Fibroblast of skin of scalp (primary cell): ENCODE results near the gene MLIP. TPM values are rescaled to one million over a fixed set of nuclear protein-coding genes. Genes with fewer than 3 reads are reported as not detected.
"Not testable (repeated sequence)": the region's sequence is repeated elsewhere in the genome, so short reads cannot be mapped to it uniquely, and the experiment has no call there.

Experiments used
- DNase-seq: peaks from one replicate; pipeline ENCODE4 v3.0.0-alpha.2; 2013
- polyA plus RNA-seq, 2 experiments: library from polyadenylated mRNA; unstranded; fragments of 120-200 nt; gene quantifications; one replicate each; pipeline ENCODE4 v1.2.1, GENCODE V29; 2013; ENCODE audit not compliant: insufficient read length in 2 of 2

Gene MLIP, protein sequence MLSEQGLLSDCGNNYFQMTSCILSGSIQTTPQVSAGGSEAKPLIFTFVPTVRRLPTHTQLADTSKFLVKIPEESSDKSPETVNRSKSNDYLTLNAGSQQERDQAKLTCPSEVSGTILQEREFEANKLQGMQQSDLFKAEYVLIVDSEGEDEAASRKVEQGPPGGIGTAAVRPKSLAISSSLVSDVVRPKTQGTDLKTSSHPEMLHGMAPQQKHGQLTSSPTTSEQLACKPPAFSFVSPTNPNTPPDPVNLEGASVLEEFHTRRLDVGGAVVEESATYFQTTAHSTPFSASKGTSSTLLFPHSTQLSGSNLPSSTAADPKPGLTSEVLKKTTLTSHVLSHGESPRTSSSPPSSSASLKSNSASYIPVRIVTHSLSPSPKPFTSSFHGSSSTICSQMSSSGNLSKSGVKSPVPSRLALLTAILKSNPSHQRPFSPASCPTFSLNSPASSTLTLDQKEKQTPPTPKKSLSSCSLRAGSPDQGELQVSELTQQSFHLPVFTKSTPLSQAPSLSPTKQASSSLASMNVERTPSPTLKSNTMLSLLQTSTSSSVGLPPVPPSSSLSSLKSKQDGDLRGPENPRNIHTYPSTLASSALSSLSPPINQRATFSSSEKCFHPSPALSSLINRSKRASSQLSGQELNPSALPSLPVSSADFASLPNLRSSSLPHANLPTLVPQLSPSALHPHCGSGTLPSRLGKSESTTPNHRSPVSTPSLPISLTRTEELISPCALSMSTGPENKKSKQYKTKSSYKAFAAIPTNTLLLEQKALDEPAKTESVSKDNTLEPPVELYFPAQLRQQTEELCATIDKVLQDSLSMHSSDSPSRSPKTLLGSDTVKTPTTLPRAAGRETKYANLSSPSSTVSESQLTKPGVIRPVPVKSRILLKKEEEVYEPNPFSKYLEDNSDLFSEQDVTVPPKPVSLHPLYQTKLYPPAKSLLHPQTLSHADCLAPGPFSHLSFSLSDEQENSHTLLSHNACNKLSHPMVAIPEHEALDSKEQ
- polyA plus RNA-seq (2013, experiment 1 of 2; ENCODE audit: insufficient read length): 0.23 TPM
- polyA plus RNA-seq (2013, experiment 2 of 2; ENCODE audit: insufficient read length): 2.0 TPM

DNA sequence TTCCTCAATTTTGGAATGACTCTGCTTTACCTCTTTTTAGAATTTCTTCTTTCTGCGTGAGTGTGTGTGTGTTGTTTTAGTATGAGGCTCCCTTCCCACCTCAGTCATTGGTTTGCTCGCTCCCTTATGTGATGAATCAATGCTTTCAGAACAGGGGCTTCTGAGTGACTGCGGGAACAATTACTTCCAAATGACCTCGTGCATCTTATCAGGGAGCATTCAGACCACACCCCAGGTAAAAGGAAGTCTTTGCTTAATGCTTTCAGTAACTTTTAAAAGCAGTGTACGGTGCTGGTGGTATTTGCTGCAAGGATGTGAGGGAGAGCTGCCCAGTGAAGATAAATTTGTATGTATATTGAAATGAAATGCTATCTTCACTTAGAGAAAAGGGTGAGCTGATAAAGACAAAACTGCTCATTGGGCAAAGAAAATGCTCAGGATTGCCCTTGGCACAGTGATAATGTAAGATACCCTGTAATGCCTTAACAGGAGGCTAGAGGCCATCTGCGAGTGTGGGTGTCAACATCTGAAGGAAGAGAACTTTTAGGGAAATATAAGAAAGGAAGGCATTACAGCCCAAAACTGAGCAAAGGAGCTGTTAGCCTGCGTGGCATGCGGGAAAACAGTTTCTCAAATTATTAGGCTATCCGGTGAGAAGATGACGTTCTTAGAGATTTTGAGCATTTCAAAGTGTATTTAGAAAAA is at the start of gene MLIP:
MLIP (plus strand) TSS at position 103 of the 705 bp plus-strand sequence; CDS start at position 140, 37 bp downstream.
- DNase-seq: no peak

DNA sequence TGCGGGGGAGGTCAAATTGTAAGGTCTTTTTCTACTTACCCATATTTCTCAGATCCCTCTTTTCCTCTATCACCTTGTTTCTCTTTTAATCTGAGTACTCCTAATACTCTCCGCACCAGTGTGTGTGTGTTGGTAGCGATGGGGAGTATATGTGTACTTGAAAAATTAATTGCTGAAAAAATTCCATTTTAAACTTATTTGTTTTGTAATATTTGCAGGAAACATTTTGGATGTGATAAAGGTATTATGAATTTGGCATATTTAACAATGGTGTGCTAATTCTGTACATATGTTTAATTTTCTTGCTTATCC is 48.1 kb upstream of the MLIP start:
- DNase-seq: no peak

DNA sequence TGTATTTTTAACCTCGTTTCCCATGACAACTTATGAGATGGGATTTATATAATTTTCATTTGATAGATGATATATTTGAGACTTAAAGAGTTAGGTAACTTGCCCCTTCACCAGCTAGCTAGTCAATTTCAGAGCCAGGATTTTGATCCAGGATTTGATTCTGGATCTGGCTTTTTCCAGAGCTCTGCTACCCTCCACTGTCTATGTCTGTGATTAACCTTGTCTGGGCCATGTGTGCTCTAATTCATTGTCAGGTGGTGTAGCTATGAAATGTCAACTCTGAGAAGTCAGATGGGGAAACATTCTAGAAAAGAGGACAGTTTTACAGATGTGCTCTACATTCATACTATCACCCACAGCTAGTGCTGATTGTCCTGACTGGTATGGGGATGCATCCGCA is 42.5 kb upstream of the MLIP start:
- DNase-seq: no peak

DNA sequence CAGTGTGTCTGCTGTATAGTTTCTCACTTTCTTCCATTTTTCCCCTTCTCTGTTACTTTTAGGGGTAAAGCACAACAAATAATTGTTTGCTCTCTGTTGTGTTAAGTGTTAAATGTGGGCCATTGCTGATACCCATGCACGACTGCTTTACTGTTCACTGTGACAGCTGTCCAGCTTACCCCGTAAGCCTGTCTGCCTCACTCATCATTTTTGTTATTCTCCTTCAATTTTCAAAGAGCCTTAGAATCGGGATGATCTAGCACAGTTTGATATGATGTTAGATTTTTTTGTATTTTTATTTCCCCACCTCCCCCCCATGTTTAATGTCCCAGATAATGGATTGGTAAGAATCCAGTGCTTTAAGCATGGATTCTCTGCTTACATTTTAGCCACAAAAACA is 41.2 kb upstream of the MLIP start:
- no peak for DNase-seq

DNA sequence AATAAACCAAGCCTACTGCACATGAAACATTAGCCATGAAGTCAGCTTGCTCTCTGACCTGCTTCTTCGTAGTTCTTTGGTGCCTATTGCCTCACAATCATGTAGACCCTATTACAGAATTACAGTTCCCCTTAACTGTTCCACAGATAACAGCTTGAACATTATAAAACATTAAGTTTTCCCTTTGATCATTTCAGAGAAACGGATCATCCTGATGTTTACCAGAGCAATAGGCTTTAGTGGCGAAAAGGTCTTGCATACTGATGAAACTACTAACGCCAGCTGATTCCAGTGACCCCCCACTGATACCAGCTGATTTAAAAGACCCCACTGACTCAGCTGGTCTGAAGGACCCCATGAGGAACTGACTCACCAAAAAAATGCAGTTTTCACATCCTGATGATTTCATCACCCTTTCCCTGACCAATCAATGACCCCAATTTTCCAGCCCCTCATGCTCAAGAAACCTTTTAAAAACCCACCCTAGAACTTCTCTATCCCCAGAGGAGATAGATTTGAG is 39.4 kb upstream of the MLIP start:
- peak; percentile 35 for DNase-seq

DNA sequence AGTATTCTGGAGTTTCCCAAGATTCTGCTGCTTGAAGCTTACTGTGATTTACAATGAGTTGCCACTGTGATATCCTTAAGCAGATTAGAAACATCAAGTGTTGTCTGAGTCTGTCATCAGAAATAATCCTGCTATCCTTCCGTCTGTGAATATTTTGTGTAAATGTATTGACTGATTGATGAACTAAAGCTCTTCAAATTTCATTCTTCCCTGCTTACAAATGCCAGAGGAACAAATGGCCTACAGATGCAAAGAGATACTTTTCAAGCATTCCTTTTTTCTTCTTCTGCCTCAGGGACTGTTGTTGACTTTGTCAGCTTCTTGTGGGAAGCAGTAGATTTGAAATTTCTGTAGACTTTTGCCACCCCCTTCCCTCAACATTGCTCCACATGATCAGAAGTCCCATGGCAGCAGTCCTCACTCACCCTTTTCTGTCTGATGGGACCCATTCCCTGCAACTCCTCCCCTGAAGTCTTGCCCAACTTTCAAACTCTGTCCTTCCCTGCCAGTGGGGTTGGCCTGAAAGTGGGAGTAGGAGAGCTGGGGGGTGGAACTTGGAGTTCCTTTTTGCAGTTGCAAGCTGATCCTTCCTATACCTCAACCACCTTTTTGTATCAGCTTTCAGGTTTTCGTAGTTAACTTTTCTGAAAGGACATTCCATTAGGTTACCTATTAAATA is 38.5 kb upstream of the MLIP start:
- DNase-seq: no peak

DNA sequence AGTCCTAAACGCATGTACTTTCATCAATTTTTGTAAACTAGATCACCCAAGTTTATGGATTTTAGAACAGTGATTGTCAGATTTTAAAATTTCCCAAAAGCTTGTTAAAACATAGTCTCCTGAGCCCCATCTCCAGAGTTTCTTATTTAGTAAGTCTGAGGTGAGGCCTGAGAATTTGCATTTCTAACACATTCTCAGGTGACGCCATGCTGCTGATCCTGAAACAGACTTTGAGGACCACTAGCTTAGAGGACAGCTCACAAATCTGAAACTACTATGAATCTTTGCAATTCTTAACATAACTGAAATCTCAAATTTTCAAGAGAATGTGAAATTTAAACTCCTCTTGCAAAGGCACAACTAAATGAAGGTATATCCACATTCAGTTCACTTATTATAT is 37.8 kb upstream of the MLIP start:
- no peak for DNase-seq

DNA sequence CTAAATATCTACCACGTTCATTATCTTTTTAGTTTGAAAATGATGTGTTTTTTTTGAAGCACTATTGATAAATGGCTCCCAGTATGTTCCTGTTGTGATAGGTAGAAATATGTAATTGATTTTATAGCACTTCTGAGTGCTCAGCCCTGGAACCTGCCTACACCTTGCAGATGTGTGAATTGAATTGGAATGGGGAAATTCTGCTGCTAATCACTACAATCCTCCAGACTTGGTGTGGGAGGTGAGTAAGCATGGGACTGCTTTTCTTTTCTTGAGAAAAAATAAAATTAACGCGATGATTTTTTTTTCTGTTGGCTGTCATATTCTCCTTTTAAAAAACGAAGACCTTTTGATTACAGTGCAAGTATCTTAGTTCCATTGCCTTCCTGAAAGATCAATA is 37.1 kb upstream of the MLIP start:
- no peak for DNase-seq

DNA sequence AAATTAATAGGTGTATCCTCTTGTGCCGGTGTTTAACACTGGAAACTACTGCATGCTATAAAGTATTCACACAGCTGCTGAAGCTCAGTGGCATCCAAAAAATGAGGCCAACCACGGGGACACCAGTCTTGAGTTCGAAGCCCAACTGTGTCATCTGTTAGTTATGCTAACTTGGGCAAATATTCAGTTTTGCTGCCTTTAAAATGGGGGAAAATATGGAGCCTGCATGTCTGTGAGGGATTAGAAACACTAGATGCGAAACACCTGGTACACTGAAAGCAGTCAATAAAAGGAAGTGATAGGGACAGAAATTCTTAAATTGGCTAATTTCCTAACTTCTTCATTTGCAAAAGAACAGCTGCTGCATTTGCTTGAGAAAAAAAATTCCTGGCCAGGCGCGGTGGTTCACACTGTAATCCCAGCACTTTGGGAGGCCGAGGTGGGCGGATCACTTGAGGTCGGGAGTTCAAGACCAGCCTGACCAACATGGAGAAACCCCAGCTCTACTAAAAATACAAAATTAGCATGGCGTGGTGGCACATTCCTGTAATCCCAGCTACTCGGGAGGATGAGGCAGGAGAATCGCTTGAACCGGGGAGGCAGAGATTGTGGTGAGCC is 36.6 kb upstream of the MLIP start:
- peak; percentile 36 for DNase-seq

DNA sequence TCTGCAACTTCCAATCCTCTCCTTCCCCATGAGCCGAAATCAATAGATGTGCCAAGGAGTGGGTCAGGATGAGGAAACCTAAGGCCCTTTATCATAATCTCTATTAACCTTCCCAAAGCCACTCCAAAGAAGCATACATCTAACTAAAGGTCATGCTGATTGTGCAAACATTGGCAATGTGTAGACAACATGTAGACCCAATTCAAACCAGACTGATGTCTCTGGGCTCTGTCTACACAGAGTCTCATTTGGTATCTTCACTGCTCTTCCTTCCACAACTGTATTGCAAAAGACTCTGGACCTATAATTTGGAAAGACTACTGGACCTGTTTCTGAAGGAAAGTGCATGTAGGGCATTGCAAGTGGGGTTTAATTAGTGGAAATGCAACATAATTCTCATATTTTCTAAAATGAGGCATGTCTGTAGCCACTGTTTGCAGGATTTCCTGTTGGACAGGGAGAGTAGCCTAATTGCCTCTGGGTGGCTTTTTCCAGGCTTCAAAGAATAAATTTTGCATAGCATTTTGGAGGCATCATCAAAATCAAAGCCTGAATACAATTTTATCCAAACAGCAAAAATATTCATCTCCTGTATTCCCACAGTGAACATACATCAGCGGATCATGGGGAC is 35.0 kb upstream of the MLIP start:
- DNase-seq: no peak

DNA sequence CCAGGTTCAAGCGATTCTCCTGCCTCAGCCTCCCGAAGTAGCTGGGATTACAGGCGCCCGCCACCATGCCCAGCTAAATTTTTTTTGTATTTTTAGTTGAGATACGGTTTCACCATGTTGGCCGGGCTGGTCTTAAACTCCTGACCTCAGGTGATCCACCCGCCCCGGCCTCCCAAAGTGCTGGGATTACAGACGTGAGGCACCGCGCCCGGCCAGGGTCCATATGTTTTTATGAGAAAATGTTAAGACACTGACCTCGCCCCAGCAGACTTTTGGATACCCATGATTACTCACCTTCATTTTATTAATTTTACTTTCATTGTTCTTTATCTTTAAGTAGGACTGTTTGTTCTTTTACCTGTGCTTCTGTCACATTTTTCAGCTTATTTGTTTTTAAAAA is 29.7 kb upstream of the MLIP start:
- DNase-seq: not testable (repeated sequence)

DNA sequence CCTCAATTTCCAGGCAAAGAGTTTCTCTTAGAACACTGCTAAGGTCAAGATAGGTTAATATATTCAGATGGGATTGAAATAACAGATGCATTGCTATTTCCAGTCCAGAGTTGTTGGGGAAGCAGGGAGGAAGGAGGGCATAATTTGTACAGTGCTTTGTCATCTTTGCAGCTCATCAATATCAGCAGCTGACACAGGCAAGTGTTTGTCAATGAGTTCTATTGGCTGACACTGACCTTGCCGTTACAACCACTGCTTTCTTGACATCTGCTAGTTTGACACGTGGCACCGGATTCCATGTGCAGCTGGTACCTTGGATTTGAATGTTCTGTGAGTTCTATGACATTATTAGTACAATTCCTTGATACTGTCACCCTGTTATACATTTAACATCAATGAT is 28.0 kb upstream of the MLIP start:
- no peak for DNase-seq

DNA sequence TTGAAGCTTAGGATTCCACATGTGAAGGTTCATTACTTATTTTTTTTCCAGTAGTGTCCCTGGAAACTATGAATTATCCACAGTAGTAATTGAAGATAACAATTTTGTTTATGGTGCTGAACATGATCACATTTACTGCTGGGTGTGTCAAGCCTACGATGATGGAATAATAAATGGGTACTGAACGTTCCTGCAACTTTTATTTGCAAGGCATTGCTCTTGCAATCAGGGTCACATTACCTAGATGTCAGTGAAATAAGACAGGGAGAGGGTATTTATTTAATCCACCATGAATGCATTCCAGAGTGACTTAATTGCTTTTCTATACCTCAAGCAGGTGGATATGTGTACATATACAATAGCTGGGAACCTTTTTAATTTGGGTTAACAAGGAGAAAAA is 27.0 kb upstream of the MLIP start:
- DNase-seq: no peak

DNA sequence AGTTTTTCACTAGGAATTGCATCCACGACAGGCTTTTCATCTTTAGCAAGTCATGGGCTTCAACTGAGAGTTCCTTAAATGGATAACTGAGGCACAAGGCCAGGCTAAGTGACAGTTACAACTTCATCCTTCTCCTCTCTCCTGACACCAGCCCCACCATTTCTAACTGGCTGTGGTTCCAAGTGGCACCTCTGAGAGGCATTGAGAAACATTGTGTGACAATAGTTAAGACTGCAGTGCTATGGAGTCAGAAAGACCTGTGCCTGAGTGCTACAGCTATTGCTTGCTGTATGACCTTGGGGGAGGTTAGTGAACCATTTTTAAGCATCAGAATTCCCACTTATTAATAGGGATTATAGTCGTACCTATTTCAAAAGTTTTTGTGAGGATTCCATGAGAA is 26.2 kb upstream of the MLIP start:
- DNase-seq: no peak

DNA sequence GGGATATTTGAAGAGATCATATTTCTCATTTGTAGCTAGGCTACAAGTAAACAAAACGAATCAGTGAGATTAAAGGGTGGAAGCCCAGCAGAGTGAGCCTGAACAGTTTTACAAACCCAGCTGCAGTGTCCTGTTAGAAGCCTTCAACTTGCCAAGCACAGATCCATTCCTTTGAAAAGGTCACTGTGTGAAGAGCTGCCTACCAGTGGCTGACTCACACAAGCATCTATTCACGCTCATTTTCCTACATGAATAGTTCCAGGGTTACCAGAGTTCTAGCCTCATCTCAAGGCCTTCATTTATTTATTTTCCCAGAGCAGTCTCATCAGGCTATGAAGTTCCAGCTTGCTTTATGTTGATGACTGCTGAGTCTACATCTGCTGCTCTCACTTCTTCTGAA is 25.7 kb upstream of the MLIP start:
- peak; percentile 13 for DNase-seq

DNA sequence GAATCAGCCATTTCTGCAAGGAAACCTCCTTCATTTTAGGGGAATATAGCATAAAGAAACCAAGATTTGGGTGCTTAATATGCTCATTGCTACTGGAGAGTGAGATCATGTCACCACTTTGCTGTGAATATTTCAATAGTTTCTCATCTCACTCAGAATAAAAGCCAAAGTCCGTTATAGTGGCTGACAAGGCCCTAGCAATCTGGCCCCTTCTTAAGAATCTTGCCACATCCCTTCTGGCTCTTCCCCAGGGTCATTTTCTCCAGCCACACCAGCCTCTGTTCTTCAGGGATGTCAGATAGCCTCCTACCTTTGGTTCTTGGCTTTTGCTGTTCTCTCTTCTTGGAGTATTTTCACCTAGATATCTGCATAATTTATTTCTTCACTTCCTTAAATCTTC is 24.8 kb upstream of the MLIP start:
- no peak for DNase-seq

DNA sequence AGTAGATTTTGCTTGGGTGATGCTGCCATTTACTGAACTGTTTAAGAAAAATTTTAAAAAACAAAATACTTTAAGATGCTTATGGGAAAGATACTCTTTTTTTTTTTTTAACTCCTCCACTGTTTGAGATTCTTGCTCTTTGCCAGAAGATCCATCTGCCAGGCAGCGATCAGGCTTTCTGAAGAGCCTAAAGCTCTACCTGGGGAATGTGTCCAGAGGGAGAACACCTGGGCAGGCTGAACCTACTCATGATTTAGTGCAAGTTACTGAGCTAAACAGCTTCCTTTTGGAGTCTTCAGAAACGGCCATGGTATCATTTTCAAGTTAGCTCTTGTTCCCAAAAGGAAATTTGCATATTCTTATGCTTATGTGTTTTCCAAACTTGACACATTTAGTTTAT is 23.5 kb upstream of the MLIP start:
- DNase-seq: no peak

DNA sequence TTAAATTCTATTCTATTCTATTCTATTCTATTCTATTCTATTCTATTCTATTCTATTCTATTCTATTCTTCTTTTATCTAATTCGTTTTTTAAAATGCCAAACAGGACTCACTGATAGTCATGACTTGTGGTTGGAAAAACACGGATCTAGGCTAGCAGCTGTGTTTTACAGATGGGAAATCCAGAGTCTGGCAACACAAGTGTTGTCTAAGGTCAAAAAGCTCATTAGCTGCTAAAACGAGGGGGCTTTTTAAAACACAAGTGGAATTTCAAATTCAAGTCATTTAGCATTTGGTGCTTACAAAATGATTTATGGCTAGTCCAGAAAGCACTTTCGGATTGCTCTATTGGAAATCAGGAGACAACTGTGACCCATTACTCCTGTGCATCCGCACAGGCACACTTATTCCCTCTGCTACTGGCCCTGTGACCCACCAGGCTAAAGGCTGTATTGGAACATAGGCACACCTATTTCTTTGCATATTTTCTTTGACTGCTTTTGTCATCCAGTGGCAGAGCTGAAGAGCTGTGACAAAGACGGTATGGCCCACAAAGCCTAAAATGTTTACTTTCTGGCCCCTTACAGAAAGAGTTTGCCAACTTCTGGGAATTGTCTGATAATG is 17.8 kb upstream of the MLIP start:
- DNase-seq: no peak

DNA sequence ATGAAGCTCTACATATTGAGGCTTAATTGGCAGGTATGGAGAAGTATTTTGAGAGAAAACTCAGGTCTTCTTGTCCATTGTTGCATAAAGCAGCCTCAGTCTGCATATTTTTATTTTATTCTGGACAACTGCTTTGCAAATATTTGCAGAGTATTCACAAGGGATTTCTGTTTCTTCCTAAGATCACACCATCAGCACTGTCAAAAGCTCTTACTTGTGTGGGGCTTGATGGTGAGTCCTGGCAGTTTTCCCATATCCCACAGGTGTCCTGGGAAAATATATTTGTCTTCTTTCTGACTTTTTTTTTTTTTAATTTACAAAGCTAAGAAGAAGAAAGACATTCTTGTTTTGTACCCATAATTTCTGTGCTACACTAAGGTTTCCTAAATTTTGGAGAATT is 16.9 kb upstream of the MLIP start:
- no peak for DNase-seq

DNA sequence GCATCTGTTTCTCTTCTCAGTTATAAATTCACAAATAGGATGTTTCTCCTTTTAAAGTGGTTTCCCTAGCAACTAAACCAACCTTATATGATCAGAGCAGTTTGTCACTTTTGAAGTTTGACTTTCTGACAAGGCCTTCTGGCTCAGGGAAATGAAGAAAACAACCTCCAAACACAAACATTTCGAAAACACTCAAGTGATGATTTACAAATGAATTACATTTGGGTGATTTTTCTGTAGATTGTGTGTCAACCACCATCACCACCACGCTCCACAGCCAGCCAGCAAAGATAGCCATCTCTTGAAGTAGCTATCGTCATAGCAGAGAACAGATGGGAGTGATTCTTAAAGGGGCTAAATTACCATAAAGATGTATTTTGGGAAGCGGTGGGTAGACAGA is 16.5 kb upstream of the MLIP start:
- DNase-seq: no peak

DNA sequence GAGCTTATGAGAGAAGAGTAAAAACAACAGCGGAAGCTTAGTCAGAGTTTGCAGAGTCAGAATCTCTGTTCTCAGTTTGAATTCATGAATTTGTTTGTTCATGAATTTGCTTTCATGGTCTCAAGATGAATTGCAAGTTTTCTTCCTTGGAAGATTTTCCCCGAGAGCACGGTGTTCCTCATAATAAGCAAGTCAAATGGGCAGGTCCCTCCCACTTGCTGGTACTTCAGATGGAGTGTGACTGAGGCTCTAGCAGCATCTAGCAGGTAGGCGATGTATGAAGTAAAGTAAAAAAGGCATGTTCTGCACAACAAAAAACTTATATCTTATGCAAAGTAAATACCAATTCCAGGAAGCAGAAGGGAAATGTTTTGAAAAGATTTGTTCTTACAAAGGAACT is 15.5 kb upstream of the MLIP start:
- no peak for DNase-seq
